GM12878 (cell line): ENCODE measurements around the gene FFAR1. TPM values are rescaled to one million over a fixed set of nuclear protein-coding genes. Genes with fewer than 3 reads are reported as not detected.

ENCODE experiments used
- ATAC-seq: fragments of 200-7000 bp; cut with Tn5 transposase; 3 replicates; pipeline ENCODE4 v1.9.1; 2020; ENCODE audit warnings: mild to moderate bottlenecking, moderate library complexity
- BruUV-seq: library from RNA; stranded (reverse); fragments of 400-500 nt; replicated peaks from 2 replicates; lab custom pipeline; 2021; lab: Mats Ljungman, UMichigan
- CTCF ChIA-PET: fragments of 300-600 bp; sonication (Branson Sonifier 250); formaldehyde crosslinking; extraction: SDS; loops from one replicate; lab custom pipeline; 2021; ENCODE audit warnings: inconsistent platforms; lab: Yijun Ruan, JAX
- POLR2A ChIA-PET: fragments of 350-600 bp; formaldehyde crosslinking; extraction: SDS; loops from one replicate; lab custom pipeline; 2021; ENCODE audit warnings: inconsistent platforms; lab: Charles Lee
- RAD21 ChIA-PET: fragments of 300-600 bp; sonication (Branson Sonifier 250); formaldehyde crosslinking; loops from one replicate; lab custom pipeline; 2023; ENCODE audit warnings: antibody characterized with exemption; ENCODE audit not compliant: unreplicated experiment; lab: Charles Lee
- SMC1A ChIA-PET: fragments of 300-600 bp; sonication (Branson Sonifier 250); formaldehyde crosslinking; loops from one replicate; lab custom pipeline; 2023; ENCODE audit not compliant: unreplicated experiment, uncharacterized antibody; lab: Charles Lee
- DNase-seq: peaks from one replicate; pipeline ENCODE4 v3.0.0-alpha.2; 2011; ENCODE audit warnings: low read depth, low spot score
- FAIRE-seq: peaks from 3 replicates; lab custom pipeline; 2011; peaks lifted over from hg19 to GRCh38; lab: Jason Lieb, UNC
- H2AFZ ChIP-seq: 2 replicates; pipeline ENCODE4 v1.6.0; 2011; ENCODE audit warnings: low read depth, low read length, control low read depth; ENCODE audit not compliant: control insufficient read depth
- H3K27ac ChIP-seq: 2 replicates; pipeline ENCODE4 v1.5.1; 2011; ENCODE audit warnings: control low read depth; ENCODE audit not compliant: control insufficient read depth, insufficient read depth
- H3K27me3 ChIP-seq, 2 experiments: replicated peaks in 1 of 2; 2 replicates each; pipeline versions ENCODE4 v1.6.0 to v1.6.1; 2011; ENCODE audit warnings: low read length in 1 of 2; ENCODE audit not compliant: control insufficient read depth in 2 of 2, insufficient read depth in 2 of 2
- H3K36me3 ChIP-seq, 2 experiments: 2 replicates each; pipeline ENCODE4 v1.5.1; 2011; ENCODE audit warnings: low read length in 1 of 2; ENCODE audit not compliant: control insufficient read depth in 2 of 2, insufficient read depth in 2 of 2
- H3K4me1 ChIP-seq: 2 replicates; pipeline ENCODE4 v1.6.1; 2011; ENCODE audit warnings: mild to moderate bottlenecking, low read length, moderate library complexity, mixed read lengths; ENCODE audit not compliant: control insufficient read depth, insufficient read depth
- H3K4me2 ChIP-seq: 2 replicates; pipeline ENCODE4 v1.6.0; 2011; ENCODE audit warnings: control low read depth; ENCODE audit not compliant: control insufficient read depth, insufficient read depth
- H3K4me3 ChIP-seq: fragments of 200-600 bp; sonication (generic); 2 replicates; pipeline ENCODE4 v1.5.1; 2016
- H3K79me2 ChIP-seq: 2 replicates; pipeline ENCODE4 v1.6.0; 2011; ENCODE audit warnings: low read length; ENCODE audit not compliant: control insufficient read depth, insufficient read depth
- H3K9ac ChIP-seq: 2 replicates; pipeline ENCODE4 v1.8.0; 2011; ENCODE audit warnings: low read length, control low read depth, mixed read lengths; ENCODE audit not compliant: control insufficient read depth, insufficient read depth
- H3K9me3 ChIP-seq: replicated peaks from 3 replicates; pipeline ENCODE4 v1.5.1; 2011; ENCODE audit warnings: mild to moderate bottlenecking, low read length; ENCODE audit not compliant: control insufficient read depth, insufficient read depth
- H4K20me1 ChIP-seq: 2 replicates; pipeline ENCODE4 v1.6.0; 2011; ENCODE audit not compliant: control insufficient read depth, insufficient read depth
- BMI1 ChIP-seq: fragments of 450-650 bp; IDR thresholded peaks from 2 replicates; pipeline ENCODE4 v1.6.1; 2016; ENCODE audit warnings: mild to moderate bottlenecking, moderate library complexity, borderline replicate concordance
- CBX3 ChIP-seq: fragments of 200-600 bp; sonication (generic); IDR thresholded peaks from 2 replicates; pipeline ENCODE4 v1.6.1; 2016; ENCODE audit warnings: low read depth, borderline replicate concordance
- CEBPB ChIP-seq, 2 experiments: fragments of 150-350 bp in 1 of 2; IDR thresholded peaks; 2 replicates each; pipeline ENCODE4 v1.6.1; 2012 to 2014; ENCODE audit warnings: low read depth in 2 of 2, low read length in 2 of 2, borderline replicate concordance in 1 of 2, inconsistent platforms in 1 of 2
- PBX3 ChIP-seq: IDR thresholded peaks from 2 replicates; pipeline ENCODE4 v1.6.1; 2011; ENCODE audit warnings: mild to moderate bottlenecking, low read depth, low read length, moderate library complexity; ENCODE audit not compliant: insufficient replicate concordance
- ZNF24 ChIP-seq: fragments of 450-650 bp; IDR thresholded peaks from 2 replicates; pipeline ENCODE4 v1.6.1; 2017; ENCODE audit warnings: antibody characterized with exemption, mild to moderate bottlenecking
- ZNF274 ChIP-seq: IDR thresholded peaks from one replicate; pipeline ENCODE4 v1.8.0; 2011; ENCODE audit not compliant: insufficient read length, insufficient read depth
- WGBS: methylation state at CpG from one replicate; pipeline ENCODE4 v1.1.6; 2016; ENCODE audit warnings: low lambda C conversion rate; ENCODE audit not compliant: insufficient replicate concordance, insufficient coverage; ENCODE audit errors: missing lambda C conversion rate; 5-methylcytosine and 5-hydroxymethylcytosine counted together
- in situ Hi-C: fragments of 300-500 bp; cut with MboI; formaldehyde crosslinking; loops from 9 replicates; pipeline ENCODE4 v1.14.3; 2018; ENCODE audit warnings: mixed read lengths
- intact Hi-C: fragments of 100-400 bp; cut with micrococcal nuclease; formaldehyde crosslinking; loops from one replicate; pipeline ENCODE4 v1.14.2; 2022; ENCODE audit not compliant: unreplicated experiment
- polyA plus RNA-seq, 11 experiments: library from polyadenylated mRNA; depleted of rRNA in 4 of 11; unstranded in 6 of 11; stranded (reverse) in 5 of 11; fragments of >200 nt; fragmentation: Nextera tagmentation in 4 of 11; fragmentation: Illumina TruSeq in 1 of 11; extraction: Ambion mirVana in 4 of 11; extraction: Trizol in 1 of 11; gene quantifications; 1 replicate in 1 of 11; 2 replicates in 10 of 11; pipeline versions ENCODE4 v1.2.1 to v1.2.3, GENCODE V29; 2011 to 2016; ENCODE audit warnings: inconsistent platforms in 2 of 11, missing spikeins in 2 of 11, low read depth in 1 of 11
- total RNA-seq, 4 experiments: library from RNA; depleted of rRNA in 3 of 4; stranded (reverse); fragments of >200 nt in 3 of 4; fragmentation: Illumina TruSeq in 1 of 4; extraction: Trizol in 1 of 4; gene quantifications; 2 replicates each; pipeline versions ENCODE4 v1.2.1 to v1.2.3, GENCODE V29; 2013 to 2021

The FFAR1 gene
- total and polyA plus RNA-seq, 10 of the 15 experiments (the other 5 are each of a cell fraction or from before 2014, with no cell fraction given): 0.05 to 0.62 (median 0.14) TPM; not detected in 2

- peaks cover 14% of the 10 kb centered on the region for H3K4me1 ChIP-seq
- H3K36me3 ChIP-seq: no peaks in the 10 kb centered on the region
- 5% methylated on average over 3 of the region's 3 CpGs for WGBS
- no peak overlapping the region for H3K4me2 ChIP-seq
- H3K9ac ChIP-seq: no peak overlapping the region
- CTCF ChIA-PET: interaction anchor here (2.0 kb wide), 1 partner anchor 114 kb away, joined by 4 read pairs; no protein-coding TSS in a partner anchor
- ATAC-seq (no peak), FAIRE-seq (no peak), DNase-seq (no peak)
- no TSS peak for BruUV-seq
- no peaks in the 10 kb centered on the region for H4K20me1 ChIP-seq
- SMC1A ChIA-PET: interaction anchor here (1.6 kb wide), 1 partner anchor 22 kb away, joined by 7 read pairs; no protein-coding TSS in a partner anchor
- RAD21 ChIA-PET: interaction anchor here (1.4 kb wide), 1 partner anchor 35 kb away, joined by 3 read pairs; no protein-coding TSS in a partner anchor
- H3K27ac ChIP-seq: no peak overlapping the region
- H3K4me3 ChIP-seq: no peak overlapping the region
- TF ChIP-seq ZNF274 (no peak), CBX3 (no peak), CEBPB (IDR thresholded peaks at IDR 0.05; ENCODE audit: borderline replicate concordance in 1 of 2, low read depth in 2 of 2, low read length in 2 of 2) (no peak), BMI1 (no peak), ZNF24 (peak; percentile 91), PBX3 (no peak)
- TF ChIP-seq, all 136 proteins: peak for 1
- intact Hi-C loops (no loop called here), in situ Hi-C loops (no loop called here)
- no peak overlapping the region for H2AFZ ChIP-seq
- peaks cover 3% of the 10 kb centered on the region for H3K9me3 ChIP-seq
- no peaks in the 10 kb centered on the region for H3K27me3 ChIP-seq
- H3K79me2 ChIP-seq: no peaks in the 10 kb centered on the region
- POLR2A ChIA-PET: interaction anchor here (0.7 kb wide), 1 partner anchor 28 kb away, joined by 3 read pairs; no protein-coding TSS in a partner anchor
These were observed 33.6 kb downstream of the FFAR1 start for GRCh38 chr19:35381318-35381717.
